ENCODE results near the gene TNFAIP8. TPM values are rescaled to one million over a fixed set of nuclear protein-coding genes. Genes with fewer than 3 reads are reported as not detected.

Gene TNFAIP8
- total RNA-seq, 6 experiments from 2014 or later, result 8.0 to 13.9 (median 10.5) TPM

DNA sequence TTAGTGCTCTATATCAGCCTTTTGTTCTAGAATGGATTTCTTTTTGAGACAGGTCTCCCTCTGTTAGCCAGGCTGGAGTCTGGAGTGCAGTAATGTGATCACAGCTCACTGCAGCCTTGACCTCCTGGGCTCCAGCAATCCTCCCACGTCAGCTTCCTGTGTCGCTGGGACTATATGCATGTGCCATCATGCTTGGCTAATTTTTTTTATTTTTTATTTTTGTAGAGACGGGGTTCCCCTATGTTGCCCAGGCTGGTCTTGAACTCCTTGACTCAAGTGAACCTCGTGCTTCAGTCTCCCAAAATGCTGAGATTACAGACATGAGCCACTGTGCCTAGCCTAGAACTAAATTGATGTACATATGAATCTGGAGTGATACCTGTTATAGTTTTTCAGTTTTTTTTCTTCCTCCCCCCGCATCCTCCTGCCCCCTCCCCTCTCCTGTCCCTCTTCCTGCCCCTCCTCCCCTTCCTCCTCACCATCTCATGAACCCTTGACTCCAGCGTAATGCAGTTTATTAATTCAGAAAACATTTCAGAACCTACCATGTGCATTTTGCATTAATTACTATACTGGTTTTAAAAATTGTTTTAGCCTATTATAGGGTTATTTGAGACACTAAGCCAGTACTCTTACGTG lies 37.4 kb upstream of the TNFAIP8 start:
- no peaks in the 10 kb centered on the region for H3K9me3 Mint-ChIP-seq
- no peak for DNase-seq
- TF ChIP-seq, protein P1, sequence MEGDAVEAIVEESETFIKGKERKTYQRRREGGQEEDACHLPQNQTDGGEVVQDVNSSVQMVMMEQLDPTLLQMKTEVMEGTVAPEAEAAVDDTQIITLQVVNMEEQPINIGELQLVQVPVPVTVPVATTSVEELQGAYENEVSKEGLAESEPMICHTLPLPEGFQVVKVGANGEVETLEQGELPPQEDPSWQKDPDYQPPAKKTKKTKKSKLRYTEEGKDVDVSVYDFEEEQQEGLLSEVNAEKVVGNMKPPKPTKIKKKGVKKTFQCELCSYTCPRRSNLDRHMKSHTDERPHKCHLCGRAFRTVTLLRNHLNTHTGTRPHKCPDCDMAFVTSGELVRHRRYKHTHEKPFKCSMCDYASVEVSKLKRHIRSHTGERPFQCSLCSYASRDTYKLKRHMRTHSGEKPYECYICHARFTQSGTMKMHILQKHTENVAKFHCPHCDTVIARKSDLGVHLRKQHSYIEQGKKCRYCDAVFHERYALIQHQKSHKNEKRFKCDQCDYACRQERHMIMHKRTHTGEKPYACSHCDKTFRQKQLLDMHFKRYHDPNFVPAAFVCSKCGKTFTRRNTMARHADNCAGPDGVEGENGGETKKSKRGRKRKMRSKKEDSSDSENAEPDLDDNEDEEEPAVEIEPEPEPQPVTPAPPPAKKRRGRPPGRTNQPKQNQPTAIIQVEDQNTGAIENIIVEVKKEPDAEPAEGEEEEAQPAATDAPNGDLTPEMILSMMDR (IDR thresholded peaks at IDR 0.05), result no peak
- H3K36me3 Mint-ChIP-seq (ENCODE audit: low read depth), result peaks cover 7% of the 10 kb centered on the region; the same call in 1 of the 2 replicates
- peaks cover 41% of the 10 kb centered on the region for H3K4me1 Mint-ChIP-seq (ENCODE audit: low read depth)
- H3K27ac Mint-ChIP-seq, result no peak overlapping the region
- H3K4me3 Mint-ChIP-seq, result no peak overlapping the region
- no peaks in the 10 kb centered on the region for H3K27me3 Mint-ChIP-seq (ENCODE audit: insufficient read depth)

DNA sequence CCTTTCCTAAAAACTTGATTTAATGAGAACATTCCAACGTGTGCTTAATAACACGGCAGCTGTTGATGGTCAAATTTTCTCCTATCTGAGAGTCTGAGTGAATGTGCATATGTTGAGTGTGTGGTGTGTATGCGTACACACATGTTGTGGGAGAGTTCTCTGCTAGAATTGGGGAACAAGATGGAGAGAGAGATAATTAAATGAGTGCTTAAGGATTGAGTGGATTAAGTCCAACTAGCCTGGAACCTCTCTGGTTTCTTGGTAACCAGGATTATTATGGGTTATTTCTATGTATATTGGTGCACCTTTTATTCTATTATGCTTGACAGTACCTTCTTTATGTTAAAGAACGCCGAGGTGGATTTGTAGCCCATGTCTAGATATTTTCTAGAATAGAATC lies 36.4 kb upstream of the TNFAIP8 start:
- H3K4me1 Mint-ChIP-seq (ENCODE audit: low read depth), result peaks cover 41% of the 10 kb centered on the region
- peaks cover 7% of the 10 kb centered on the region; the same call in 1 of the 2 replicates for H3K36me3 Mint-ChIP-seq (ENCODE audit: low read depth)
- H3K4me3 Mint-ChIP-seq, result no peak overlapping the region
- no peaks in the 10 kb centered on the region for H3K9me3 Mint-ChIP-seq
- DNase-seq, result no peak
- H3K27ac Mint-ChIP-seq, result no peak overlapping the region
- TF ChIP-seq, protein P1 (IDR thresholded peaks at IDR 0.05), result no peak
- H3K27me3 Mint-ChIP-seq (ENCODE audit: insufficient read depth), result no peaks in the 10 kb centered on the region

DNA sequence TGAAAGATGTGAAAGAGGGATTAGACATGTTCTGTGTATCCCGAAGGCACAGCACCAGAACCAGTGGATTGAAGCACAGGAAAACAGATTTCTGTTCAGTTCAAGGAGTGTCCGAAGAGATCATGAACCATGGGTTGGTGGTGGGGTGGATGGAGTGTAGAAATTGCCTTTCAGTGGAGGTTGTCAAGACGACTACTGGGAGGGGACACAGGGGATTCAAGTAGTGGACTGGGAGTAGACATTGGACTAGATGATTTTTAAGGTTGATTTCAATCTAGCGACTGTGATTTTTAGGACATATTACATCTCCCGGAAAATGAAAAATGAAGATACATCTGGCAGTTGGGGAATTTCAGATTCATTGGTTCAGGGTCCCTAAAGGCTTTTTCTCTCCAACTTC lies 35.9 kb upstream of the TNFAIP8 start:
- Mint-ChIP-seq H3K27me3 (ENCODE audit: insufficient read depth) (no peaks in the 10 kb centered on the region), H3K4me3 (no peak overlapping the region), H3K4me1 (ENCODE audit: low read depth) (peaks cover 45% of the 10 kb centered on the region), H3K36me3 (ENCODE audit: low read depth) (peaks cover 7% of the 10 kb centered on the region; the same call in 1 of the 2 replicates), H3K9me3 (no peaks in the 10 kb centered on the region), H3K27ac (no peak overlapping the region)
- TF ChIP-seq, protein P1 (IDR thresholded peaks at IDR 0.05), result no peak
- no peak for DNase-seq

DNA sequence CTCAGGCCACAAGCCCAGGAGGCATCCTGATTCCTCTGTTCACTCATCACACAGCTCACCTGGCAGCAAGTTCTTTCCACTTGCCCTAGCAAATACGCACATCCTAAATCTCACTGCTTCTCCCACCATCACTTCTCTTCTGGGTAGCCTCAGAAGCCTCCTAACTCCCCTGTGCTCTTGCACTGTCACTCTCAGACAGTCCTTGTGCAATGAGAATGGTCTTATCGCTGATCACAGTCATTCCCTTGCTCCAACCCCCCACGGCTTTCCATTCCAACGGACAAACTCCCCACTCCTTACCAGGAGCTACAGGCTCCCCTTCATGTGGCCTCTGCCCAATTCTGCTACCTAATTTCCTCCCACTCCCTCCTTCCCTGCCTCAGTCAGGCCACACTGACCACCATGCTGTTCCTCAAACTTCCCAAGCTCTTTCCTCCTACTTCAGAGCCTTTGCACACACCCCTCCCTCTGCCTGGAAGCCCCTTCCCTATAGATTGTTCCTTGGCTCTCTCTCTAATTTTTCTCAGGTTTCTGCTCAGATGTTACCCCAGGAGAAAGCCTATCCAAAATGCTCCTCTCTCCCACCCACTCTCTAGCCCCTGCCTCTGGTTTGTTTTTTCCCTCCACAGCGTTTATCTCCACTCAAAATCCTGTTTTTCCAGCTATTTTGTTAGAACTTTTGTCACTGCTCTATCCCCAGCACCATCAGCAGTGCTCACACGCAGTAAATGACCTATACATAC lies 34.1 kb upstream of the TNFAIP8 start:
- Mint-ChIP-seq H3K4me3 (no peak overlapping the region), H3K27me3 (ENCODE audit: insufficient read depth) (no peaks in the 10 kb centered on the region; the same call in 1 of the 2 replicates), H3K36me3 (ENCODE audit: low read depth) (peaks cover 7% of the 10 kb centered on the region; the same call in 1 of the 2 replicates), H3K9me3 (no peaks in the 10 kb centered on the region), H3K27ac (peak overlapping the region; percentile 9; the same call in 1 of the 2 replicates), H3K4me1 (ENCODE audit: low read depth) (peaks cover 51% of the 10 kb centered on the region)
- DNase-seq, result no peak
- TF ChIP-seq, protein P1 (IDR thresholded peaks at IDR 0.05), result no peak

DNA sequence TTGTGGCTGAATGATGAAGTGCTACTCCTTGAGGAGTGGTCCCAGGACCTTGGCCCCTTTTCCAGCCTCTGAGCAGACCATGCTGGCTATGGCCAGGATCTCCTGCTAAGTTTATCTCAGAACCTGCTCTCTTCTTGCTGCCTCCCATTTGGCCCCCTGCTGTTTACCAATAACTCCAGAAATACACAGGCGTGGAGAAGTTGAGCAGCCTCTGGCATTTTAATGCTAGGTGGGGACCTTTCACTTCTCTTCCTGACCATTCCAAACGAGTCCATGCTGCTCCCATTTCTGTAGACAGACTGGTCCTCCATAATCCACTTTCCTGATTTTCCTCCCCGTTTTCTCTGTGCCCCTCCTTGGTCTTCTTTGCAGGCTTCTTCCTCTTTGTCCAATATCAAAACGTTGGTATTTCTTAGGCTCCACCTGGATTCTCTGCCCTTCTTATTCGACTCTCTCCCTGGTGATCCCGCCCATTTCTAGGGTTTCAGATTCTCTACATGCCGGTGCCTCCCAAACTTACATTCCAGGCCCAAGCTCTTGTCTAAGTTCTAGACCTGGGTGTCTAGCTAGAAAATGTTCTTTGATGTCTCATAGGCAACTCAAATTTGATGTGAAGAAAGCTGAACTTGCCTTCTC lies 33.4 kb upstream of the TNFAIP8 start:
- Mint-ChIP-seq H3K4me3 (no peak overlapping the region), H3K36me3 (ENCODE audit: low read depth) (peaks cover 7% of the 10 kb centered on the region; the same call in 1 of the 2 replicates), H3K4me1 (ENCODE audit: low read depth) (peaks cover 56% of the 10 kb centered on the region), H3K27me3 (ENCODE audit: insufficient read depth) (no peaks in the 10 kb centered on the region; the same call in 1 of the 2 replicates), H3K9me3 (no peaks in the 10 kb centered on the region), H3K27ac (peak overlapping the region; percentile 92)
- DNase-seq, result no peak
- TF ChIP-seq, protein P1 (IDR thresholded peaks at IDR 0.05), result no peak

Measured in HFFc6 (cell line).